Cardiac muscle cell (in vitro differentiated cells and primary cell): ENCODE measurements around the gene CTIF. TPM values are rescaled to one million over a fixed set of nuclear protein-coding genes. Genes with fewer than 3 reads are reported as not detected.

Experiments used
- DNase-seq, 2 donors: peaks; one replicate each; pipeline versions ENCODE4 v3.0.0 to v3.0.0-alpha.2; 2010 to 2017; ENCODE audit warnings: low read depth in 1 of 2, low spot score in 1 of 2
- H3K27ac ChIP-seq: fragments of 200-600 bp; sonication (generic); 2 replicates; pipeline ENCODE4 v1.5.1; 2016
- H3K27me3 ChIP-seq: fragments of 200-600 bp; sonication (generic); 2 replicates; pipeline ENCODE4 v1.6.0; 2016; ENCODE audit warnings: control low read depth
- H3K36me3 ChIP-seq: fragments of 200-600 bp; sonication (generic); 2 replicates; pipeline ENCODE4 v1.5.1; 2016; ENCODE audit warnings: control low read depth
- H3K4me1 ChIP-seq: fragments of 200-600 bp; sonication (generic); 2 replicates; pipeline ENCODE4 v1.8.1; 2017; ENCODE audit warnings: low read depth, mild to moderate bottlenecking, mixed run types
- H3K4me3 ChIP-seq: fragments of 200-600 bp; sonication (generic); 2 replicates; pipeline ENCODE4 v1.5.1; 2016; ENCODE audit warnings: mild to moderate bottlenecking
- H3K9me3 ChIP-seq: fragments of 200-600 bp; sonication (generic); 2 replicates; pipeline ENCODE4 v1.5.1; 2017; ENCODE audit warnings: low read depth, mild to moderate bottlenecking, control low read depth
- polyA plus RNA-seq: library from polyadenylated mRNA; unstranded; fragments of >200 nt; fragmentation: Nextera tagmentation; extraction: Ambion mirVana; gene quantifications from 2 replicates; pipeline ENCODE4 v1.2.1, GENCODE V29; 2016
- total RNA-seq: library from RNA; depleted of rRNA; stranded (reverse); fragments of >200 nt; gene quantifications from 2 replicates; pipeline ENCODE4 v1.2.3, GENCODE V29; 2016
- TF ChIP-seq, protein P1 (sequence below): IDR thresholded peaks from 2 replicates; pipeline ENCODE4 v1.5.1; 2012; ENCODE audit warnings: low read depth, mild to moderate bottlenecking, low read length

The CTIF gene
- total and polyA plus RNA-seq, 2 experiments from 2014 or later: 16.5 to 22.0 TPM

GRCh38 chr18:48792611-48793380 is 254.0 kb downstream of the CTIF start:
- H3K27ac ChIP-seq: no peak overlapping the region
- H3K27me3 ChIP-seq: no peaks in the 10 kb centered on the region
- DNase-seq: no peak
- no peaks in the 10 kb centered on the region for H3K36me3 ChIP-seq
- H3K4me1 ChIP-seq: peaks cover 17% of the 10 kb centered on the region
- H3K4me3 ChIP-seq: no peak overlapping the region
- TF ChIP-seq, protein P1, sequence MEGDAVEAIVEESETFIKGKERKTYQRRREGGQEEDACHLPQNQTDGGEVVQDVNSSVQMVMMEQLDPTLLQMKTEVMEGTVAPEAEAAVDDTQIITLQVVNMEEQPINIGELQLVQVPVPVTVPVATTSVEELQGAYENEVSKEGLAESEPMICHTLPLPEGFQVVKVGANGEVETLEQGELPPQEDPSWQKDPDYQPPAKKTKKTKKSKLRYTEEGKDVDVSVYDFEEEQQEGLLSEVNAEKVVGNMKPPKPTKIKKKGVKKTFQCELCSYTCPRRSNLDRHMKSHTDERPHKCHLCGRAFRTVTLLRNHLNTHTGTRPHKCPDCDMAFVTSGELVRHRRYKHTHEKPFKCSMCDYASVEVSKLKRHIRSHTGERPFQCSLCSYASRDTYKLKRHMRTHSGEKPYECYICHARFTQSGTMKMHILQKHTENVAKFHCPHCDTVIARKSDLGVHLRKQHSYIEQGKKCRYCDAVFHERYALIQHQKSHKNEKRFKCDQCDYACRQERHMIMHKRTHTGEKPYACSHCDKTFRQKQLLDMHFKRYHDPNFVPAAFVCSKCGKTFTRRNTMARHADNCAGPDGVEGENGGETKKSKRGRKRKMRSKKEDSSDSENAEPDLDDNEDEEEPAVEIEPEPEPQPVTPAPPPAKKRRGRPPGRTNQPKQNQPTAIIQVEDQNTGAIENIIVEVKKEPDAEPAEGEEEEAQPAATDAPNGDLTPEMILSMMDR: no peak
- no peaks in the 10 kb centered on the region for H3K9me3 ChIP-seq

GRCh38 chr18:48794251-48794970 is 255.6 kb downstream of the CTIF start:
- DNase-seq: no peak
- Histone ChIP-seq H3K4me3 (no peak overlapping the region), H3K36me3 (no peaks in the 10 kb centered on the region), H3K4me1 (peaks cover 17% of the 10 kb centered on the region), H3K9me3 (no peaks in the 10 kb centered on the region), H3K27me3 (no peaks in the 10 kb centered on the region), H3K27ac (peak overlapping the region; percentile 1)
- TF ChIP-seq, protein P1: no peak

GRCh38 chr18:48795696-48796095 is 256.9 kb downstream of the CTIF start:
- H3K36me3 ChIP-seq: no peaks in the 10 kb centered on the region

GRCh38 chr18:48796491-48797205 is 257.8 kb downstream of the CTIF start:
- Histone ChIP-seq H3K9me3 (no peaks in the 10 kb centered on the region), H3K4me3 (no peak overlapping the region), H3K27ac (no peak overlapping the region), H3K36me3 (no peaks in the 10 kb centered on the region), H3K27me3 (no peaks in the 10 kb centered on the region), H3K4me1 (peaks cover 17% of the 10 kb centered on the region)
- TF ChIP-seq, protein P1: no peak
- no peak for DNase-seq

More at GRCh38 chr18:48795696-48796095, 256.9 kb downstream of the CTIF start:
- Histone ChIP-seq H3K27me3 (no peaks in the 10 kb centered on the region), H3K27ac (no peak overlapping the region), H3K4me3 (no peak overlapping the region), H3K9me3 (no peaks in the 10 kb centered on the region), H3K4me1 (peaks cover 17% of the 10 kb centered on the region)
- no peak for DNase-seq
- TF ChIP-seq, protein P1: no peak

- H3K27me3 ChIP-seq: no peaks in the 10 kb centered on the region
- TF ChIP-seq, protein P1: no peak
- no peaks in the 10 kb centered on the region for H3K9me3 ChIP-seq
- H3K36me3 ChIP-seq: no peaks in the 10 kb centered on the region
- peaks cover 24% of the 10 kb centered on the region for H3K4me1 ChIP-seq
- no peak for DNase-seq
- H3K4me3 ChIP-seq: no peak overlapping the region
- peak overlapping the region; percentile 78 for H3K27ac ChIP-seq
These were observed 259.0 kb downstream of the CTIF start for GRCh38 chr18:48797841-48798255.
